Activated CD4-positive, alpha-beta T cell treated with anti-CD3 and anti-CD28 coated beads, Interleukin-2, amount 50 U/mL, for 48 hours (primary cell): ENCODE data around the gene ZNF25.
"Not testable (repeated sequence)": the region's sequence is repeated elsewhere in the genome, so short reads cannot be mapped to it uniquely, and the experiment has no call there.

Experiments
- DNase-seq, 2 experiments: peaks; one replicate each; pipeline ENCODE4 v3.0.0-alpha.2; 2020

ZNF25 gene

GRCh38 chr10:37976091-37976879 lies at the start of gene ZNF25:
ZNF25 (minus strand) TSS chr10:37976647; CDS start chr10:37971722, 4,925 bp downstream.
- peak; percentile 96 to 98 for DNase-seq

- DNase-seq: no peak
These were observed 48.8 kb upstream of the ZNF25 start for GRCh38 chr10:38025283-38025682.

- DNase-seq: not testable (repeated sequence)
These were observed 42.7 kb upstream of the ZNF25 start for GRCh38 chr10:38019124-38019523.

- DNase-seq: no peak
These were observed 39.9 kb upstream of the ZNF25 start for GRCh38 chr10:38016354-38016753.

GRCh38 chr10:38010119-38010903 lies 33.9 kb upstream of the ZNF25 start, which contains the start of gene ZNF33A:
ZNF33A (plus strand) TSS chr10:38010675; CDS start chr10:38012342, 1,667 bp downstream.
- peak; percentile 91 to 92 for DNase-seq

- no peak for DNase-seq
These were observed 31.5 kb upstream of the ZNF25 start for GRCh38 chr10:38007991-38008390.

- DNase-seq: no peak
These were observed 31.1 kb upstream of the ZNF25 start for GRCh38 chr10:38007551-38007950.

GRCh38 chr10:38003588-38003987 lies 27.1 kb upstream of the ZNF25 start:
- no peak for DNase-seq

- no peak for DNase-seq
These were observed 26.6 kb upstream of the ZNF25 start for GRCh38 chr10:38003026-38003425.

- DNase-seq: not testable (repeated sequence)
These were observed 24.0 kb upstream of the ZNF25 start for GRCh38 chr10:38000474-38000873.

- not testable (repeated sequence) for DNase-seq
These were observed 22.5 kb upstream of the ZNF25 start for GRCh38 chr10:37998920-37999319.

- DNase-seq: no peak
These were observed 15.6 kb upstream of the ZNF25 start for GRCh38 chr10:37992083-37992482.

GRCh38 chr10:37991655-37992054 lies 15.2 kb upstream of the ZNF25 start:
- DNase-seq: no peak

GRCh38 chr10:37976880-37977203 lies 395 bp upstream of the ZNF25 start:
- no peak for DNase-seq

- peak in 1 of 2 experiments; percentile 8 for DNase-seq
These were observed 951 bp downstream of the ZNF25 start for GRCh38 chr10:37975401-37975991.

GRCh38 chr10:37972396-37972795 lies 4.1 kb downstream of the ZNF25 start:
- DNase-seq: no peak

- no peak for DNase-seq
These were observed 11.4 kb downstream of the ZNF25 start for GRCh38 chr10:37965006-37965405.

GRCh38 chr10:37960591-37961137 lies 15.8 kb downstream of the ZNF25 start:
- no peak for DNase-seq

GRCh38 chr10:37957841-37958240 lies 18.6 kb downstream of the ZNF25 start:
- no peak for DNase-seq

GRCh38 chr10:37952926-37953325 lies 23.5 kb downstream of the ZNF25 start:
- DNase-seq: no peak

- DNase-seq: no peak
These were observed 24.2 kb downstream of the ZNF25 start for GRCh38 chr10:37952043-37952755.

- no peak for DNase-seq
These were observed 28.2 kb downstream of the ZNF25 start for GRCh38 chr10:37948210-37948609.

- DNase-seq: no peak
These were observed 28.9 kb downstream of the ZNF25 start for GRCh38 chr10:37947526-37947925.
